Esophagus muscularis mucosa (tissue), 3 donors: Measurements from ENCODE around the gene CSKMT.

ENCODE experiments used
- POLR2A ChIP-seq: fragments of 450-650 bp; IDR thresholded peaks from one replicate; pipeline ENCODE4 v1.6.1; 2017; ENCODE audit warnings: antibody characterized with exemption, moderate library complexity, mild to moderate bottlenecking, low read depth
- TF ChIP-seq, protein P1 (sequence below), 3 experiments: fragments of 200-600 bp in 2 of 3; fragments of 450-650 bp in 1 of 3; sonication (generic) in 2 of 3; IDR thresholded peaks; one replicate each; pipeline ENCODE4 v1.5.1; 2017 to 2019; ENCODE audit warnings: antibody characterized with exemption in 3 of 3, mild to moderate bottlenecking in 2 of 3, moderate library complexity in 1 of 3

- no peak for TF ChIP-seq POLR2A
- TF ChIP-seq, protein P1, sequence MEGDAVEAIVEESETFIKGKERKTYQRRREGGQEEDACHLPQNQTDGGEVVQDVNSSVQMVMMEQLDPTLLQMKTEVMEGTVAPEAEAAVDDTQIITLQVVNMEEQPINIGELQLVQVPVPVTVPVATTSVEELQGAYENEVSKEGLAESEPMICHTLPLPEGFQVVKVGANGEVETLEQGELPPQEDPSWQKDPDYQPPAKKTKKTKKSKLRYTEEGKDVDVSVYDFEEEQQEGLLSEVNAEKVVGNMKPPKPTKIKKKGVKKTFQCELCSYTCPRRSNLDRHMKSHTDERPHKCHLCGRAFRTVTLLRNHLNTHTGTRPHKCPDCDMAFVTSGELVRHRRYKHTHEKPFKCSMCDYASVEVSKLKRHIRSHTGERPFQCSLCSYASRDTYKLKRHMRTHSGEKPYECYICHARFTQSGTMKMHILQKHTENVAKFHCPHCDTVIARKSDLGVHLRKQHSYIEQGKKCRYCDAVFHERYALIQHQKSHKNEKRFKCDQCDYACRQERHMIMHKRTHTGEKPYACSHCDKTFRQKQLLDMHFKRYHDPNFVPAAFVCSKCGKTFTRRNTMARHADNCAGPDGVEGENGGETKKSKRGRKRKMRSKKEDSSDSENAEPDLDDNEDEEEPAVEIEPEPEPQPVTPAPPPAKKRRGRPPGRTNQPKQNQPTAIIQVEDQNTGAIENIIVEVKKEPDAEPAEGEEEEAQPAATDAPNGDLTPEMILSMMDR (IDR thresholded peaks at IDR 0.05): no peak
Measured at GRCh38 chr11:62702246-62702645, 37.1 kb downstream of the CSKMT start.
